Hepatocyte (in vitro differentiated cells): Measurements from ENCODE around the gene SLC25A4. TPM values are rescaled to one million over a fixed set of nuclear protein-coding genes. Genes with fewer than 3 reads are reported as not detected.
"Not testable (repeated sequence)": the region's sequence is repeated elsewhere in the genome, so short reads cannot be mapped to it uniquely, and the experiment has no call there.

ENCODE experiments used
- DNase-seq: peaks from one replicate; pipeline ENCODE4 v3.0.0-alpha.2; 2016; ENCODE audit warnings: low spot score
- H2AFZ ChIP-seq: fragments of 200-600 bp; sonication (generic); 2 replicates; pipeline ENCODE4 v1.6.0; 2016; ENCODE audit warnings: antibody characterized with exemption, mild to moderate bottlenecking
- H3K27ac ChIP-seq: fragments of 200-600 bp; sonication (generic); 2 replicates; pipeline ENCODE4 v1.5.1; 2016; ENCODE audit warnings: mild to moderate bottlenecking
- H3K27me3 ChIP-seq: fragments of 200-600 bp; sonication (generic); 2 replicates; pipeline ENCODE4 v1.6.1; 2016
- H3K36me3 ChIP-seq: fragments of 200-600 bp; sonication (generic); replicated peaks from 2 replicates; pipeline ENCODE4 v1.5.1; 2016; ENCODE audit warnings: low read depth; ENCODE audit not compliant: insufficient read depth
- H3K4me1 ChIP-seq: fragments of 200-600 bp; sonication (generic); 2 replicates; pipeline ENCODE4 v1.5.1; 2016; ENCODE audit warnings: mild to moderate bottlenecking, moderate library complexity; ENCODE audit not compliant: insufficient read depth
- H3K4me2 ChIP-seq: fragments of 200-600 bp; sonication (generic); 2 replicates; pipeline ENCODE4 v1.6.0; 2016
- H3K4me3 ChIP-seq: fragments of 200-600 bp; sonication (generic); 2 replicates; pipeline ENCODE4 v1.5.1; 2016; ENCODE audit warnings: mild to moderate bottlenecking
- H3K79me2 ChIP-seq: fragments of 200-600 bp; sonication (generic); 2 replicates; pipeline ENCODE4 v1.6.0; 2017; ENCODE audit warnings: mild to moderate bottlenecking
- H3K9me2 ChIP-seq: fragments of 200-600 bp; sonication (generic); replicated peaks from 2 replicates; pipeline ENCODE4 v1.6.0; 2017; ENCODE audit warnings: mild to moderate bottlenecking; ENCODE audit not compliant: insufficient read depth
- H3K9me3 ChIP-seq: fragments of 200-600 bp; sonication (generic); 2 replicates; pipeline ENCODE4 v1.5.1; 2016; ENCODE audit warnings: low read depth, mild to moderate bottlenecking
- H4K20me1 ChIP-seq: fragments of 200-600 bp; sonication (generic); 2 replicates; pipeline ENCODE4 v1.6.0; 2016; ENCODE audit warnings: mild to moderate bottlenecking; ENCODE audit not compliant: insufficient read depth, poor library complexity, severe bottlenecking
- EZH2 ChIP-seq: fragments of 200-600 bp; sonication (generic); IDR thresholded peaks from 2 replicates; pipeline ENCODE4 v1.6.1; 2016; ENCODE audit warnings: antibody characterized with exemption, mild to moderate bottlenecking, borderline replicate concordance
- EZH2phosphoT487 ChIP-seq: fragments of 200-600 bp; sonication (generic); IDR thresholded peaks from one replicate; pipeline ENCODE4 v1.6.1; 2018; ENCODE audit warnings: antibody characterized with exemption, mild to moderate bottlenecking, low read depth, moderate library complexity; ENCODE audit not compliant: unreplicated experiment, severe bottlenecking
- WGBS: methylation state at CpG from one replicate; pipeline ENCODE4 v1.1.6; 2016; ENCODE audit warnings: low lambda C conversion rate; ENCODE audit errors: missing lambda C conversion rate; 5-methylcytosine and 5-hydroxymethylcytosine counted together
- polyA plus RNA-seq: library from polyadenylated mRNA; unstranded; fragments of >200 nt; fragmentation: Nextera tagmentation; extraction: Ambion mirVana; gene quantifications from 2 replicates; pipeline ENCODE4 v1.2.1, GENCODE V29; 2016
- total RNA-seq: library from RNA; depleted of rRNA; stranded (reverse); fragments of >200 nt; gene quantifications from 2 replicates; pipeline ENCODE4 v1.2.3, GENCODE V29; 2014
- TF ChIP-seq, protein P1 (sequence below): fragments of 200-600 bp; sonication (generic); IDR thresholded peaks from 2 replicates; pipeline ENCODE4 v1.5.1; 2016; ENCODE audit warnings: antibody characterized with exemption, mild to moderate bottlenecking; ENCODE audit not compliant: poor library complexity

Gene SLC25A4
- total and polyA plus RNA-seq, 2 experiments from 2014 or later, result 26.6 to 92.7 TPM

DNA sequence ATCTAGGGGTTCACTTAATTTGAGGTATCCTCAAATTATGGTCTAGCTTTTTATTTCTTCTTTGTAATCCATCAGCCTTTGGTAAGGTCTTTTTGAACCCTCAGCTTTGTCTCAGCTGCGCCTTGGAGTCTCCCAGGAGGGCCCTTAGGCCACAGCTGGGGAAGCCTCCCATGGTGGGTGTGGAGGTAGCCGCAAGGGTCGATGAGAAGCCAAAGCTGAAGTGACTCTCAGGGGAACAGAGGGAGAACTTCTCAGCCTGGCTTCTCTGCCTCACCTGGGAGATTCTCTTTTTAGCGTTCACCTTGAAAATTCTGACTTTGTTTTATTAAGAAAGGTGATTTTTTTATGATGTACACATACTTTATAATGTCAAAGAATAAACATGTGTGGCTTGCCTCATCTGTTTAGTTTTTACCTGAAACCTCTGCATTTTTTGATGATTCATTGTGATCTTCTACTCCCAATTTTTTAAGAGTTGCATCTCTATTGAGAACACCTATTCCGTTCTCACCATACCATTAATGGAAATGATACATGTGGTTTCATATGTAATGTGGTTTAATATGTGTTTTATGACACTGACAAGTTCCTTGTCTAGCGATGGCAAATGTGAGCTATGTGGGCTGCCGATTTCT, 25.6 kb upstream of the SLC25A4 start:
- H3K79me2 ChIP-seq, result no peaks in the 10 kb centered on the region
- WGBS, result 75% methylated on average over 7 of the region's 7 CpGs
- DNase-seq, result no peak
- no peaks in the 10 kb centered on the region for H3K27me3 ChIP-seq
- no peak overlapping the region for H3K4me2 ChIP-seq
- no peaks in the 10 kb centered on the region for H4K20me1 ChIP-seq
- peaks cover 7% of the 10 kb centered on the region for H3K4me1 ChIP-seq
- H2AFZ ChIP-seq, result no peak overlapping the region
- no peaks in the 10 kb centered on the region for H3K36me3 ChIP-seq
- H3K9me2 ChIP-seq, result no peaks in the 10 kb centered on the region
- TF ChIP-seq, protein P1, sequence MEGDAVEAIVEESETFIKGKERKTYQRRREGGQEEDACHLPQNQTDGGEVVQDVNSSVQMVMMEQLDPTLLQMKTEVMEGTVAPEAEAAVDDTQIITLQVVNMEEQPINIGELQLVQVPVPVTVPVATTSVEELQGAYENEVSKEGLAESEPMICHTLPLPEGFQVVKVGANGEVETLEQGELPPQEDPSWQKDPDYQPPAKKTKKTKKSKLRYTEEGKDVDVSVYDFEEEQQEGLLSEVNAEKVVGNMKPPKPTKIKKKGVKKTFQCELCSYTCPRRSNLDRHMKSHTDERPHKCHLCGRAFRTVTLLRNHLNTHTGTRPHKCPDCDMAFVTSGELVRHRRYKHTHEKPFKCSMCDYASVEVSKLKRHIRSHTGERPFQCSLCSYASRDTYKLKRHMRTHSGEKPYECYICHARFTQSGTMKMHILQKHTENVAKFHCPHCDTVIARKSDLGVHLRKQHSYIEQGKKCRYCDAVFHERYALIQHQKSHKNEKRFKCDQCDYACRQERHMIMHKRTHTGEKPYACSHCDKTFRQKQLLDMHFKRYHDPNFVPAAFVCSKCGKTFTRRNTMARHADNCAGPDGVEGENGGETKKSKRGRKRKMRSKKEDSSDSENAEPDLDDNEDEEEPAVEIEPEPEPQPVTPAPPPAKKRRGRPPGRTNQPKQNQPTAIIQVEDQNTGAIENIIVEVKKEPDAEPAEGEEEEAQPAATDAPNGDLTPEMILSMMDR, result no peak
- no peak overlapping the region for H3K4me3 ChIP-seq
- H3K9me3 ChIP-seq, result no peaks in the 10 kb centered on the region
- H3K27ac ChIP-seq, result no peak overlapping the region

GRCh38 chr4:185118876-185119275, 24.2 kb upstream of the SLC25A4 start:
- TF ChIP-seq EZH2phosphoT487, result no peak
- no peak for TF ChIP-seq EZH2
- TF ChIP-seq, protein P1, result no peak
- Histone ChIP-seq H4K20me1 (no peaks in the 10 kb centered on the region), H3K4me3 (no peak overlapping the region), H3K9me3 (no peaks in the 10 kb centered on the region), H3K4me1 (peaks cover 7% of the 10 kb centered on the region), H3K27ac (no peak overlapping the region), H2AFZ (no peak overlapping the region), H3K4me2 (no peak overlapping the region), H3K79me2 (no peaks in the 10 kb centered on the region), H3K27me3 (no peaks in the 10 kb centered on the region), H3K36me3 (no peaks in the 10 kb centered on the region), H3K9me2 (no peaks in the 10 kb centered on the region)
- DNase-seq, result no peak
- WGBS, result 88% methylated on average over 7 of the region's 7 CpGs

- not testable (repeated sequence) for H3K79me2 ChIP-seq, H2AFZ ChIP-seq, H3K36me3 ChIP-seq, H3K4me1 ChIP-seq, H3K4me3 ChIP-seq, DNase-seq, H3K9me2 ChIP-seq, H3K27ac ChIP-seq, H3K27me3 ChIP-seq, H3K9me3 ChIP-seq, H3K4me2 ChIP-seq, H4K20me1 ChIP-seq
- WGBS, result 88% methylated on average over 5 of the region's 5 CpGs
Observed at GRCh38 chr4:185119467-185119866, 23.6 kb upstream of the SLC25A4 start.

DNA sequence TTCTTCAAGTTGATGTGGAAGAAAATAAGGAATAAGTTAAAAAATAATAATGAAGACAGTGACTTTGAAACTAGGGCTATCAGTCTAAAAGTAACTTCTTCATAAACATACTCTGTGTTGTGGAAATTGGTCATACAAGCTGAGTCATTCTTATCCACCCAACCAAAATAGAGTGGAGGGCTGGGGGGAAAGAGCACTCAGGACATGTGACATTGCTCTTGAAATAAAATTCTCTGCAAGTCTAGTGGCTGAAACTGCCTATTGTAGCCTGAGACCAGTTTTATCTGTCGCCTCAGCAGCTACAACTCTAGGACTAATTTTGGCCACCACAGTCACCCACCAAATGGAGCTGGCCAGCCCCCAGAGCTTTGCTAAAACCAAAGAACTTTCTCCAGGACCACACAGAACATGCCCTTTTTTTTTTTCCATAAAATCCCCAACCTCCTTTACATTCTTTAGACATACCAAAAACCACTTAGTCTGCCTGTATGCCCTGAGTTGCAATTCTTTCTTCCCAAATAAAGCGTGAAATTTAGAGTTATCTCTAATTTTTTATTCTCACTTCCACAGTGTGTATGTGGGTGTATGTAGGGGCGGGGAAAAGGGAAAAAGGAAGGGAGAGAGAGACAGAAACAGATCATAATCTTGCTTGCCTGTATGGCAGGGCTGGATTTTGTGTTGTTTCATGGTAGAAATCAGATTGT, 23.0 kb upstream of the SLC25A4 start:
- H3K4me2 ChIP-seq, result no peak overlapping the region
- TF ChIP-seq EZH2, result no peak
- no peak for TF ChIP-seq EZH2phosphoT487
- TF ChIP-seq, protein P1, result no peak
- no peak for DNase-seq

More for the DNA sequence above, 23.0 kb upstream of the SLC25A4 start:
- Histone ChIP-seq H2AFZ (no peak overlapping the region), H3K79me2 (no peaks in the 10 kb centered on the region), H3K36me3 (no peaks in the 10 kb centered on the region), H3K9me3 (no peaks in the 10 kb centered on the region), H3K4me3 (no peak overlapping the region), H3K27ac (no peak overlapping the region), H3K27me3 (no peaks in the 10 kb centered on the region), H3K4me1 (peaks cover 7% of the 10 kb centered on the region), H3K9me2 (no peaks in the 10 kb centered on the region), H4K20me1 (no peaks in the 10 kb centered on the region)
- 83% methylated on average over 3 of the region's 3 CpGs for WGBS
